Measurements from ENCODE around the gene TRIP12.
A peak's percentile ranks its signal among the peaks of the same experiment; 100 is the strongest.

Gene TRIP12

DNA sequence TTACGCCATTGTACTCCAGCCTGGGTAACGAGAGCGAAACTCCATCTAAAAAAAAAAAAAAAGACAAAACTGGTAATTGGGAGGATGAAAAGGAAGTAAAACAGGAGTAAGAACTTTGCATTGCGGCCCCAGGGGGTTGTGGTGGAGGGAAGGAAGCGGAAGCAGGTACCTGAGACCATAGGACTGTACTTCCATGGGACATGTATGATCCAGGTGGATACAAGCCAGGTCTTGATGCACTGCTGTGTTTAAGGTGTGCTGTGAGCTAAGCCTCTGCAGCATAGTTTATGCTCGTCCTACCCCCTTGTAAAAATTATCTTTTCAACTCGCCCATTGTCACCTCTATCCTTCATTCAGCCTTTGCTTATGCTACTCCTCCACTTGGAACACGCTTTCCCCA lies 24.2 kb upstream of the TRIP12 start:
- POLR2A ChIA-PET: no interaction called here
- TF ChIP-seq ZFP69B (tag by site-specific recombination; IDR thresholded peaks at IDR 0.05): no peak
- TF ChIP-seq ZNF785 (tag by site-specific recombination; IDR thresholded peaks at IDR 0.05): no peak
- TF ChIP-seq, protein P1, sequence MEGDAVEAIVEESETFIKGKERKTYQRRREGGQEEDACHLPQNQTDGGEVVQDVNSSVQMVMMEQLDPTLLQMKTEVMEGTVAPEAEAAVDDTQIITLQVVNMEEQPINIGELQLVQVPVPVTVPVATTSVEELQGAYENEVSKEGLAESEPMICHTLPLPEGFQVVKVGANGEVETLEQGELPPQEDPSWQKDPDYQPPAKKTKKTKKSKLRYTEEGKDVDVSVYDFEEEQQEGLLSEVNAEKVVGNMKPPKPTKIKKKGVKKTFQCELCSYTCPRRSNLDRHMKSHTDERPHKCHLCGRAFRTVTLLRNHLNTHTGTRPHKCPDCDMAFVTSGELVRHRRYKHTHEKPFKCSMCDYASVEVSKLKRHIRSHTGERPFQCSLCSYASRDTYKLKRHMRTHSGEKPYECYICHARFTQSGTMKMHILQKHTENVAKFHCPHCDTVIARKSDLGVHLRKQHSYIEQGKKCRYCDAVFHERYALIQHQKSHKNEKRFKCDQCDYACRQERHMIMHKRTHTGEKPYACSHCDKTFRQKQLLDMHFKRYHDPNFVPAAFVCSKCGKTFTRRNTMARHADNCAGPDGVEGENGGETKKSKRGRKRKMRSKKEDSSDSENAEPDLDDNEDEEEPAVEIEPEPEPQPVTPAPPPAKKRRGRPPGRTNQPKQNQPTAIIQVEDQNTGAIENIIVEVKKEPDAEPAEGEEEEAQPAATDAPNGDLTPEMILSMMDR (tag by site-specific recombination; IDR thresholded peaks at IDR 0.05): no peak
- TF ChIP-seq YY1 (tag by site-specific recombination; IDR thresholded peaks at IDR 0.05): no peak
- TF ChIP-seq ZNF626 (tag by site-specific recombination; IDR thresholded peaks at IDR 0.05): no peak
- TF ChIP-seq ZNF621 (tag by site-specific recombination; IDR thresholded peaks at IDR 0.05): no peak
- TF ChIP-seq ZNF155 (tag by site-specific recombination; IDR thresholded peaks at IDR 0.05): no peak
- TF ChIP-seq ZBTB7A (tag by site-specific recombination; IDR thresholded peaks at IDR 0.05; ENCODE audit: low read depth): no peak
- TF ChIP-seq ZNF707 (tag by site-specific recombination; IDR thresholded peaks at IDR 0.05): no peak
- TF ChIP-seq, protein P2, sequence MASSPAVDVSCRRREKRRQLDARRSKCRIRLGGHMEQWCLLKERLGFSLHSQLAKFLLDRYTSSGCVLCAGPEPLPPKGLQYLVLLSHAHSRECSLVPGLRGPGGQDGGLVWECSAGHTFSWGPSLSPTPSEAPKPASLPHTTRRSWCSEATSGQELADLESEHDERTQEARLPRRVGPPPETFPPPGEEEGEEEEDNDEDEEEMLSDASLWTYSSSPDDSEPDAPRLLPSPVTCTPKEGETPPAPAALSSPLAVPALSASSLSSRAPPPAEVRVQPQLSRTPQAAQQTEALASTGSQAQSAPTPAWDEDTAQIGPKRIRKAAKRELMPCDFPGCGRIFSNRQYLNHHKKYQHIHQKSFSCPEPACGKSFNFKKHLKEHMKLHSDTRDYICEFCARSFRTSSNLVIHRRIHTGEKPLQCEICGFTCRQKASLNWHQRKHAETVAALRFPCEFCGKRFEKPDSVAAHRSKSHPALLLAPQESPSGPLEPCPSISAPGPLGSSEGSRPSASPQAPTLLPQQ (tag by site-specific recombination; IDR thresholded peaks at IDR 0.05): no peak
- no peak for TF ChIP-seq ZEB2 (tag by site-specific recombination; IDR thresholded peaks at IDR 0.05)
- no peak for TF ChIP-seq ZBTB48 (tag by site-specific recombination; IDR thresholded peaks at IDR 0.05)
- no peak overlapping the region for H3K27ac ChIP-seq (ENCODE audit: extremely low read depth, low read depth, low read length)
- no peaks in the 10 kb centered on the region for H3K9me3 ChIP-seq (ENCODE audit: control insufficient read depth, insufficient read depth, low read depth, low read length)
- H3K4me1 ChIP-seq (ENCODE audit: control insufficient read depth, insufficient read depth, low read length): no peaks in the 10 kb centered on the region
- CTCF ChIA-PET: interaction anchor here (0.8 kb wide), 1 partner anchor 62 kb away, joined by 4 read pairs; no protein-coding TSS in a partner anchor
- H3K4me3 ChIP-seq (ENCODE audit: low read depth, low read length): no peak overlapping the region
- no peaks in the 10 kb centered on the region for H3K36me3 ChIP-seq (ENCODE audit: control insufficient read depth in 2 of 2, insufficient read depth in 1 of 2, low read length in 2 of 2)

DNA sequence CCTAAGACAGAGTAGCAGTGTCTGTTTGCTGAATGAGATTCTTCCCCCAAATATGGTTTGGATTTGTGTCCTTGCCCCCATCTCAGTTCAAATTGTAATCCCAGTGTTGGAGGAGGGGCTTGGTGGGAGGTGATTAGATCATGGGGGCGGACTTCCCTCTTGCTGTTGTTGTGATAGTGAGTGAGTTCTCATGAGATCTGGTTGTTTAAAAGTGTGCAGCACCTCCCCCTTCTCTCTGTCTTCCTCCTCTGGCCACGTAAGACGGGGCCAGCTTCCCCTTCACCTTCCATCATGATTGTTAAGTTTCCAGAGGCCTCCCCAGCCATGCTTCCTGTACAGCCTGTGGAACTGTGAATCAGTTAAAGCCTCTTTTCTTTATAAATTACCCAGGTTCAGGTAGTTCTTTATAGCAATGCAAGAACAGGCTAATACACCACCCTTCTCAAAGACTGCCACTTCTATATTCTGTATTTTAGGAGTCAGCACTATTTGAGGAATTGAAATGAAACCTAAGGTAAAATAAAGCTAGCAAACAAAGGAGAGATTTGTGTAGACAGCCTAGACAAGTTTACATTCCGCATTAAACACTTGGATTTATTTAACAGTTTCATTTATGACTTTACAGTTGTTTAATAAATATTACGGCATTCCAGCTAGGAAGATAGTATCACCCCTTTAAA lies 22.1 kb upstream of the TRIP12 start:
- POLR2A ChIA-PET: no interaction called here
- CTCF ChIA-PET: interaction anchor here (0.6 kb wide), 1 partner anchor 172 kb away, joined by 3 read pairs; no protein-coding TSS in a partner anchor
- no peak for TF ChIP-seq REST (tag by site-specific recombination; IDR thresholded peaks at IDR 0.05)
- TF ChIP-seq GLIS1 (tag by site-specific recombination; IDR thresholded peaks at IDR 0.05): peak; percentile 8; the same call in 1 of the 2 replicates

DNA sequence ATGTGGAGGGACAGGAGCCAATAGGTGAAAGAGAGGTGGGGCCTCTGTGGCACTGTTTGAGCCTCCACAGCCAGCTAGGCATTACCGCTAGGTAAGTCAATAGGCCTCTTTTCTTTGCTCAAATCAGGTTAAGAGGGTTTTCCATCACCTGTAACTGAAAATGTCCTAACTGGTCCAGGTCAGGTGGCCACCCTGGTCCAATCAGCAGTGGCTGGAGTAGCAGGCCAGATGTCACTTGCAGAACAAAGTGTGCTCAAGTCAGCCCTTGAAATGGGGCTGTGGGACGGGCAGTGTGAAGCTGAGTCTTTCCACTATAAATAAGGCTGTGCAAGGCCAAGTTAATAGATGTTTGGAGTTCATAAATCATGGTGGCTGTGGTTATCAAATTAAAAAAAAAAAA lies 21.4 kb upstream of the TRIP12 start:
- H3K9me3 ChIP-seq (ENCODE audit: control insufficient read depth, insufficient read depth, low read depth, low read length): no peaks in the 10 kb centered on the region
- CTCF ChIA-PET: interaction anchor here (0.6 kb wide), 1 partner anchor 172 kb away, joined by 3 read pairs; no protein-coding TSS in a partner anchor
- no peaks in the 10 kb centered on the region for H3K4me1 ChIP-seq (ENCODE audit: control insufficient read depth, insufficient read depth, low read length)
- TF ChIP-seq, protein P3, sequence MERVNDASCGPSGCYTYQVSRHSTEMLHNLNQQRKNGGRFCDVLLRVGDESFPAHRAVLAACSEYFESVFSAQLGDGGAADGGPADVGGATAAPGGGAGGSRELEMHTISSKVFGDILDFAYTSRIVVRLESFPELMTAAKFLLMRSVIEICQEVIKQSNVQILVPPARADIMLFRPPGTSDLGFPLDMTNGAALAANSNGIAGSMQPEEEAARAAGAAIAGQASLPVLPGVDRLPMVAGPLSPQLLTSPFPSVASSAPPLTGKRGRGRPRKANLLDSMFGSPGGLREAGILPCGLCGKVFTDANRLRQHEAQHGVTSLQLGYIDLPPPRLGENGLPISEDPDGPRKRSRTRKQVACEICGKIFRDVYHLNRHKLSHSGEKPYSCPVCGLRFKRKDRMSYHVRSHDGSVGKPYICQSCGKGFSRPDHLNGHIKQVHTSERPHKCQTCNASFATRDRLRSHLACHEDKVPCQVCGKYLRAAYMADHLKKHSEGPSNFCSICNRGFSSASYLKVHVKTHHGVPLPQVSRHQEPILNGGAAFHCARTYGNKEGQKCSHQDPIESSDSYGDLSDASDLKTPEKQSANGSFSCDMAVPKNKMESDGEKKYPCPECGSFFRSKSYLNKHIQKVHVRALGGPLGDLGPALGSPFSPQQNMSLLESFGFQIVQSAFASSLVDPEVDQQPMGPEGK (tag by site-specific recombination; IDR thresholded peaks at IDR 0.05): no peak
- TF ChIP-seq, protein P4, sequence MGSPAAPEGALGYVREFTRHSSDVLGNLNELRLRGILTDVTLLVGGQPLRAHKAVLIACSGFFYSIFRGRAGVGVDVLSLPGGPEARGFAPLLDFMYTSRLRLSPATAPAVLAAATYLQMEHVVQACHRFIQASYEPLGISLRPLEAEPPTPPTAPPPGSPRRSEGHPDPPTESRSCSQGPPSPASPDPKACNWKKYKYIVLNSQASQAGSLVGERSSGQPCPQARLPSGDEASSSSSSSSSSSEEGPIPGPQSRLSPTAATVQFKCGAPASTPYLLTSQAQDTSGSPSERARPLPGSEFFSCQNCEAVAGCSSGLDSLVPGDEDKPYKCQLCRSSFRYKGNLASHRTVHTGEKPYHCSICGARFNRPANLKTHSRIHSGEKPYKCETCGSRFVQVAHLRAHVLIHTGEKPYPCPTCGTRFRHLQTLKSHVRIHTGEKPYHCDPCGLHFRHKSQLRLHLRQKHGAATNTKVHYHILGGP (tag by site-specific recombination; IDR thresholded peaks at IDR 0.05): no peak
- TF ChIP-seq, protein P5, sequence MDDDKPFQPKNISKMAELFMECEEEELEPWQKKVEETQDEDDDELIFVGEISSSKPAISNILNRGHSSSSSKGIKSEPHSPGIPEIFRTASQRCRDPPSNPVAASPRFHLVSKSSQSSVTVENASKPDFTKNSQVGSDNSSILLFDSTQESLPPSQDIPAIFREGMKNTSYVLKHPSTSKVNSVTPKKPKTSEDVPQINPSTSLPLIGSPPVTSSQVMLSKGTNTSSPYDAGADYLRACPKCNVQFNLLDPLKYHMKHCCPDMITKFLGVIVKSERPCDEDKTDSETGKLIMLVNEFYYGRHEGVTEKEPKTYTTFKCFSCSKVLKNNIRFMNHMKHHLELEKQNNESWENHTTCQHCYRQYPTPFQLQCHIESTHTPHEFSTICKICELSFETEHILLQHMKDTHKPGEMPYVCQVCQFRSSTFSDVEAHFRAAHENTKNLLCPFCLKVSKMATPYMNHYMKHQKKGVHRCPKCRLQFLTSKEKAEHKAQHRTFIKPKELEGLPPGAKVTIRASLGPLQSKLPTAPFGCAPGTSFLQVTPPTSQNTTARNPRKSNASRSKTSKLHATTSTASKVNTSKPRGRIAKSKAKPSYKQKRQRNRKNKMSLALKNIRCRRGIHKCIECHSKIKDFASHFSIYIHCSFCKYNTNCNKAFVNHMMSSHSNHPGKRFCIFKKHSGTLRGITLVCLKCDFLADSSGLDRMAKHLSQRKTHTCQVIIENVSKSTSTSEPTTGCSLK (tag by site-specific recombination; IDR thresholded peaks at IDR 0.05): no peak

More for the DNA sequence above, 22.1 kb upstream of the TRIP12 start:
- no peaks in the 10 kb centered on the region for H3K4me1 ChIP-seq (ENCODE audit: control insufficient read depth, insufficient read depth, low read length)
- no peaks in the 10 kb centered on the region; a peak in 1 of 3 replicates for H3K36me3 ChIP-seq (ENCODE audit: control insufficient read depth in 2 of 2, insufficient read depth in 1 of 2, low read length in 2 of 2)
- H3K4me3 ChIP-seq (ENCODE audit: low read depth, low read length): no peak overlapping the region
- H3K27ac ChIP-seq (ENCODE audit: extremely low read depth, low read depth, low read length): no peak overlapping the region
- H3K9me3 ChIP-seq (ENCODE audit: control insufficient read depth, insufficient read depth, low read depth, low read length): no peaks in the 10 kb centered on the region

More for the DNA sequence above, 21.4 kb upstream of the TRIP12 start:
- Histone ChIP-seq H3K27ac (ENCODE audit: extremely low read depth, low read depth, low read length) (no peak overlapping the region), H3K4me3 (ENCODE audit: low read depth, low read length) (no peak overlapping the region), H3K36me3 (ENCODE audit: control insufficient read depth in 2 of 2, insufficient read depth in 1 of 2, low read length in 2 of 2) (no peaks in the 10 kb centered on the region; a peak in 1 of 3 replicates)
- POLR2A ChIA-PET: no interaction called here
